ENCODE data around the gene CNTNAP2.

CNTNAP2 gene

GRCh38 chr7:146296028-146296427 is 179.4 kb downstream of the CNTNAP2 start:
- DNase-seq (ENCODE audit: low read depth), result no peak

GRCh38 chr7:146314962-146315361 is 198.4 kb downstream of the CNTNAP2 start:
- DNase-seq (ENCODE audit: low read depth), result no peak

GRCh38 chr7:146319629-146320028 is 203.0 kb downstream of the CNTNAP2 start:
- DNase-seq (ENCODE audit: low read depth), result no peak

GRCh38 chr7:146321301-146321700 is 204.7 kb downstream of the CNTNAP2 start:
- no peak for DNase-seq (ENCODE audit: low read depth)

GRCh38 chr7:146331369-146331768 is 214.8 kb downstream of the CNTNAP2 start:
- DNase-seq (ENCODE audit: low read depth), result no peak

GRCh38 chr7:146345251-146345650 is 228.7 kb downstream of the CNTNAP2 start:
- no peak for DNase-seq (ENCODE audit: low read depth)

GRCh38 chr7:146346096-146346495 is 229.5 kb downstream of the CNTNAP2 start:
- no peak for DNase-seq (ENCODE audit: low read depth)

- no peak for DNase-seq (ENCODE audit: low read depth)
Observed at GRCh38 chr7:146355216-146355615, 238.6 kb downstream of the CNTNAP2 start.

- no peak for DNase-seq (ENCODE audit: low read depth)
Observed at GRCh38 chr7:146359176-146359575, 242.6 kb downstream of the CNTNAP2 start.

GRCh38 chr7:146366938-146367337 is 250.3 kb downstream of the CNTNAP2 start:
- DNase-seq (ENCODE audit: low read depth), result peak; percentile 1

GRCh38 chr7:146370171-146370570 is 253.6 kb downstream of the CNTNAP2 start:
- no peak for DNase-seq (ENCODE audit: low read depth)

- DNase-seq (ENCODE audit: low read depth), result no peak
Observed at GRCh38 chr7:146375170-146375569, 258.6 kb downstream of the CNTNAP2 start.

- no peak for DNase-seq (ENCODE audit: low read depth)
Observed at GRCh38 chr7:146378196-146378595, 261.6 kb downstream of the CNTNAP2 start.

- DNase-seq (ENCODE audit: low read depth), result no peak
Observed at GRCh38 chr7:146387140-146387539, 270.5 kb downstream of the CNTNAP2 start.

- no peak for DNase-seq (ENCODE audit: low read depth)
Observed at GRCh38 chr7:146388928-146389327, 272.3 kb downstream of the CNTNAP2 start.

GRCh38 chr7:146393346-146393745 is 276.7 kb downstream of the CNTNAP2 start:
- no peak for DNase-seq (ENCODE audit: low read depth)

GRCh38 chr7:146397141-146397540 is 280.5 kb downstream of the CNTNAP2 start:
- no peak for DNase-seq (ENCODE audit: low read depth)

GRCh38 chr7:146401939-146402338 is 285.3 kb downstream of the CNTNAP2 start:
- DNase-seq (ENCODE audit: low read depth), result no peak

- DNase-seq (ENCODE audit: low read depth), result no peak
Observed at GRCh38 chr7:146405737-146406136, 289.1 kb downstream of the CNTNAP2 start.

GRCh38 chr7:146411975-146412374 is 295.4 kb downstream of the CNTNAP2 start:
- DNase-seq (ENCODE audit: low read depth), result no peak

GRCh38 chr7:146412781-146413180 is 296.2 kb downstream of the CNTNAP2 start:
- no peak for DNase-seq (ENCODE audit: low read depth)

- no peak for DNase-seq (ENCODE audit: low read depth)
Observed at GRCh38 chr7:146414373-146414772, 297.8 kb downstream of the CNTNAP2 start.

GRCh38 chr7:146414937-146415336 is 298.3 kb downstream of the CNTNAP2 start:
- DNase-seq (ENCODE audit: low read depth), result no peak

- DNase-seq (ENCODE audit: low read depth), result no peak
Observed at GRCh38 chr7:146417176-146417575, 300.6 kb downstream of the CNTNAP2 start.

GRCh38 chr7:146423446-146423845 is 306.8 kb downstream of the CNTNAP2 start:
- no peak for DNase-seq (ENCODE audit: low read depth)
